Neural progenitor cell (in vitro differentiated cells): ENCODE data around the gene MAST2. TPM values are rescaled to one million over a fixed set of nuclear protein-coding genes. Genes with fewer than 3 reads are reported as not detected.
A peak's percentile ranks its signal among the peaks of the same experiment; 100 is the strongest.
"Not testable (repeated sequence)": the region's sequence is repeated elsewhere in the genome, so short reads cannot be mapped to it uniquely, and the experiment has no call there.

Experiments used
- DNase-seq: peaks from one replicate; pipeline ENCODE4 v3.0.0-alpha.2; 2016; ENCODE audit warnings: low spot score
- H2AFZ ChIP-seq: fragments of 200-600 bp; sonication (generic); replicated peaks from 2 replicates; pipeline ENCODE4 v1.6.1; 2016; ENCODE audit warnings: antibody characterized with exemption
- H3F3A ChIP-seq: fragments of 200-600 bp; sonication (generic); 2 replicates; pipeline ENCODE4 v1.6.1; 2016; ENCODE audit warnings: antibody characterized with exemption, low read depth
- H3K27ac ChIP-seq: fragments of 200-600 bp; sonication (generic); 2 replicates; pipeline ENCODE4 v1.5.1; 2016; ENCODE audit warnings: mild to moderate bottlenecking
- H3K27me3 ChIP-seq: fragments of 200-600 bp; sonication (generic); 2 replicates; pipeline ENCODE4 v1.6.1; 2016; ENCODE audit warnings: mild to moderate bottlenecking, moderate library complexity
- H3K36me3 ChIP-seq: fragments of 200-600 bp; sonication (generic); 2 replicates; pipeline ENCODE4 v1.5.1; 2016
- H3K4me1 ChIP-seq: fragments of 200-600 bp; sonication (generic); 2 replicates; pipeline ENCODE4 v1.6.1; 2016; ENCODE audit warnings: mixed run types
- H3K4me2 ChIP-seq: fragments of 200-600 bp; sonication (generic); 2 replicates; pipeline ENCODE4 v1.6.1; 2016
- H3K4me3 ChIP-seq: fragments of 200-600 bp; sonication (generic); 2 replicates; pipeline ENCODE4 v1.5.1; 2016
- H3K79me2 ChIP-seq: fragments of 200-600 bp; sonication (generic); 2 replicates; pipeline ENCODE4 v1.6.1; 2016; ENCODE audit warnings: low read depth
- H3K9ac ChIP-seq: fragments of 200-600 bp; sonication (generic); 2 replicates; pipeline ENCODE4 v1.6.1; 2016
- H3K9me3 ChIP-seq: fragments of 200-600 bp; sonication (generic); 2 replicates; pipeline ENCODE4 v1.5.1; 2016; ENCODE audit warnings: low read depth
- H4K20me1 ChIP-seq: fragments of 200-600 bp; sonication (generic); 2 replicates; pipeline ENCODE4 v1.6.1; 2016; ENCODE audit warnings: low read depth
- H3K27ac Mint-ChIP-seq: 3 replicates; pipeline ENCODE4 v1.8.0; 2021; ENCODE audit warnings: mixed read lengths
- H3K27me3 Mint-ChIP-seq: 2 replicates; pipeline ENCODE4 v1.8.0; 2022; ENCODE audit warnings: low read depth, mild to moderate bottlenecking, inconsistent platforms, moderate library complexity, mixed read lengths; ENCODE audit not compliant: insufficient read depth
- H3K36me3 Mint-ChIP-seq: 3 replicates; pipeline ENCODE4 v1.8.0; 2021; ENCODE audit warnings: mixed read lengths
- H3K4me1 Mint-ChIP-seq: 3 replicates; pipeline ENCODE4 v1.8.0; 2021; ENCODE audit warnings: mixed read lengths
- H3K4me3 Mint-ChIP-seq: 3 replicates; pipeline ENCODE4 v1.8.0; 2021; ENCODE audit warnings: mild to moderate bottlenecking, moderate library complexity, mixed read lengths
- H3K9me3 Mint-ChIP-seq: 3 replicates; pipeline ENCODE4 v1.8.0; 2020; ENCODE audit warnings: mixed read lengths
- EZH2 ChIP-seq: fragments of 200-600 bp; sonication (generic); IDR thresholded peaks from 2 replicates; pipeline ENCODE4 v1.6.1; 2017; ENCODE audit warnings: antibody characterized with exemption, mild to moderate bottlenecking, moderate library complexity
- EZH2phosphoT487 ChIP-seq: fragments of 200-600 bp; sonication (generic); IDR thresholded peaks from 2 replicates; pipeline ENCODE4 v1.6.1; 2017; ENCODE audit warnings: antibody characterized with exemption
- total RNA-seq: library from RNA; depleted of rRNA; stranded (reverse); fragments of >200 nt; gene quantifications from 2 replicates; pipeline ENCODE4 v1.2.3, GENCODE V29; 2015; ENCODE audit warnings: low replicate concordance
- TF ChIP-seq, protein P1 (sequence below): fragments of 200-600 bp; sonication (generic); IDR thresholded peaks from 2 replicates; pipeline ENCODE4 v1.5.1; 2017; ENCODE audit warnings: antibody characterized with exemption, mild to moderate bottlenecking

Gene MAST2
- total RNA-seq, 1 donor from 2014 or later, result 5.5 TPM

DNA sequence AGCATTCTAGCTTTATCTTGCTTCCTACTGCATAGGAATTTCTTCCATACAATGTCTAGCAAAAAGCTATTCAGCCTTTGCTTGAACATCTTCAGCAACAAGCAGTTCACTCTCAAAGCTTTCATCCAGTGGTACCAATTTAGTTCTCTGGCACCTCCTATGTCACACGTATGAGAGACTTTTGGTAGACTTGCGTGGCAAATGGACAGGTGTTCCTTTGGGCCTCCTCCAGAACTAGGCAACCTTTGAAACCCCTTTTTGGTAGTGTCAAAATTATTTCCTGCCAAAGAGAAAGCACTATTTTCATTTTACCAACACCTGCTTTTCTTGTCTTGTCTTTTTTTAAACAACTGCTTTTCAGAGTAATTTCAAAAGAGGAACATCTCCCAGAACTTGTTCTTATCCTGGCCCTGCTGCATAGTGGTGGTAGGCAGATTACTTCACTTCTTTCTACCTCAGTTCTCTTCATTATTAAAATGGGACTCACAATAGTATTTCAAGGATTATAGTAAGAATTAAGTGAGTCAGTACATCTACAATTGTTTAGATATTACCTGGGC is 122.4 kb downstream of the MAST2 start:
- no peak for DNase-seq
- no peak overlapping the region for H3K27ac Mint-ChIP-seq
- Histone ChIP-seq H3K79me2 (no peaks in the 10 kb centered on the region), H3K4me1 (peaks cover 42% of the 10 kb centered on the region), H3K27me3 (peaks cover 5% of the 10 kb centered on the region), H2AFZ (no peak overlapping the region), H3K9me3 (no peaks in the 10 kb centered on the region), H3F3A (peaks cover 18% of the 10 kb centered on the region), H3K9ac (no peak overlapping the region), H3K27ac (no peak overlapping the region), H4K20me1 (peaks cover 27% of the 10 kb centered on the region), H3K4me2 (peak overlapping the region; percentile 75), H3K36me3 (no peaks in the 10 kb centered on the region), H3K4me3 (peak overlapping the region; percentile 34)
- peaks cover 3% of the 10 kb centered on the region for H3K36me3 Mint-ChIP-seq
- peaks cover 11% of the 10 kb centered on the region for H3K27me3 Mint-ChIP-seq
- H3K4me1 Mint-ChIP-seq, result peaks cover 46% of the 10 kb centered on the region
- H3K9me3 Mint-ChIP-seq, result no peaks in the 10 kb centered on the region
- H3K4me3 Mint-ChIP-seq, result no peak overlapping the region
- TF ChIP-seq EZH2phosphoT487, result no peak
- TF ChIP-seq EZH2, result no peak
- TF ChIP-seq, protein P1, sequence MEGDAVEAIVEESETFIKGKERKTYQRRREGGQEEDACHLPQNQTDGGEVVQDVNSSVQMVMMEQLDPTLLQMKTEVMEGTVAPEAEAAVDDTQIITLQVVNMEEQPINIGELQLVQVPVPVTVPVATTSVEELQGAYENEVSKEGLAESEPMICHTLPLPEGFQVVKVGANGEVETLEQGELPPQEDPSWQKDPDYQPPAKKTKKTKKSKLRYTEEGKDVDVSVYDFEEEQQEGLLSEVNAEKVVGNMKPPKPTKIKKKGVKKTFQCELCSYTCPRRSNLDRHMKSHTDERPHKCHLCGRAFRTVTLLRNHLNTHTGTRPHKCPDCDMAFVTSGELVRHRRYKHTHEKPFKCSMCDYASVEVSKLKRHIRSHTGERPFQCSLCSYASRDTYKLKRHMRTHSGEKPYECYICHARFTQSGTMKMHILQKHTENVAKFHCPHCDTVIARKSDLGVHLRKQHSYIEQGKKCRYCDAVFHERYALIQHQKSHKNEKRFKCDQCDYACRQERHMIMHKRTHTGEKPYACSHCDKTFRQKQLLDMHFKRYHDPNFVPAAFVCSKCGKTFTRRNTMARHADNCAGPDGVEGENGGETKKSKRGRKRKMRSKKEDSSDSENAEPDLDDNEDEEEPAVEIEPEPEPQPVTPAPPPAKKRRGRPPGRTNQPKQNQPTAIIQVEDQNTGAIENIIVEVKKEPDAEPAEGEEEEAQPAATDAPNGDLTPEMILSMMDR, result no peak

DNA sequence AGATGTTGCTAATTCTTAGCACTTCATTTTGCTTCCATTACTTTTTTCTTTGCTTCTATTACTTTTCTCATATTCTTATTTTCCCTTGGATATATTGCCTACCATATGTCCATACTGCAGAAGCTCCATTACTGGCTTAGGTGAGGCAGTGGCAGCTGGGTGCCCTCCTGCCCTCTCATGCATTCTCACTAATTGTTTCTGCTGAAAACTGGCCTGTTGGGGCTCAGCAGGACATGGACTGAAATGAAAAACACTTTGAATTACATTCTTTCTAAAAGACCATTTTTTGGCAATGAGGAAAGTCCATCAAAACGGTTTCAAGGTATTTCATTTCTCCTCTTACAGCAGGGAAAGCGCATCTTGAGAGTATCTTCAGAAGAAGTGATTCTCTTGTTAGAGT is 122.9 kb downstream of the MAST2 start:
- no peak overlapping the region for H3K27ac Mint-ChIP-seq
- Histone ChIP-seq H3K4me1 (peaks cover 42% of the 10 kb centered on the region), H3K27me3 (peaks cover 5% of the 10 kb centered on the region), H3K36me3 (no peaks in the 10 kb centered on the region), H3K79me2 (no peaks in the 10 kb centered on the region), H3F3A (peaks cover 18% of the 10 kb centered on the region), H3K9me3 (no peaks in the 10 kb centered on the region), H3K27ac (no peak overlapping the region), H3K4me3 (peak overlapping the region; percentile 34), H2AFZ (no peak overlapping the region), H4K20me1 (peaks cover 27% of the 10 kb centered on the region), H3K4me2 (peak overlapping the region; percentile 75), H3K9ac (no peak overlapping the region)
- peak; percentile 15 for DNase-seq
- peaks cover 46% of the 10 kb centered on the region for H3K4me1 Mint-ChIP-seq
- H3K27me3 Mint-ChIP-seq, result peaks cover 11% of the 10 kb centered on the region
- H3K9me3 Mint-ChIP-seq, result no peaks in the 10 kb centered on the region
- TF ChIP-seq, protein P1, result no peak
- no peak for TF ChIP-seq EZH2phosphoT487
- H3K36me3 Mint-ChIP-seq, result peaks cover 3% of the 10 kb centered on the region
- H3K4me3 Mint-ChIP-seq, result peak overlapping the region; percentile 73

DNA sequence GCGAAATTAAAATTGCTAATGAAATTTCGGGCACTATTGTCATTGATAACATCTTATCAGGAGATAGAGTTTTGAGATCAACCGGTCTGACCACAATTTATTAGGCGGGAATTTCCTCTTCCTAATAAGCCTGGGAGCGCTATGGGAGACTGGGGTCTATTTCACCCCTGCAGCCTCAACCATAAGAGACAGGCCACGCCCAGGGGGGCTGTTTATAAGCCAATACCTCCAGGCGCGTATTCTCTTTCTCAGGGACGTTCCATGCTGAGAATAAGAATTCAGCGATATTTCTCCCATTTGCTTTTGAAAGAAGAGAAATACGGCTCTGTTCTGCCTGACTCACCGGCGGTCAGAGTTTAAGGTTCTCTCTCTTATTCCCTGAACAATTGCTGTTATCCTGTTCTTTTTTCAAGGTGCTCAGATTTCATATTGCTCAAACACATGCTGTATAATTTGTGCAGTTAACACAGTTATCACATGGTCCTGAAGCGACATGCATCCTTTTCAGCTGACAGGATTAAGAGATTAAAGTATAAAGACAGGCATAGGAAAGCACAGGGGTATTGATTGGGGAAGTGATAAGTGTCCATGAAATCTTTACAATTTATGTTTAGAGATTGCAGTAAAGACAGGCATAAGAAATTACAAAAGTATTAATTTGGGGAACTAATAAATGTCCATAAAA is 124.0 kb downstream of the MAST2 start:
- H3K27ac Mint-ChIP-seq, H3K9me3 Mint-ChIP-seq, H3K36me3 ChIP-seq, H3K36me3 Mint-ChIP-seq, H3K9me3 ChIP-seq, H3K79me2 ChIP-seq, H3K27ac ChIP-seq, H2AFZ ChIP-seq, H3K9ac ChIP-seq, H3K27me3 ChIP-seq: not testable (repeated sequence)
- peak overlapping the region; percentile 73 for H3K4me3 Mint-ChIP-seq
- H3K4me2 ChIP-seq, result peak overlapping the region; percentile 75
- peaks cover 27% of the 10 kb centered on the region for H4K20me1 ChIP-seq
- H3F3A ChIP-seq, result peaks cover 18% of the 10 kb centered on the region
- peak overlapping the region; percentile 25 for H3K4me3 ChIP-seq
- peaks cover 11% of the 10 kb centered on the region for H3K27me3 Mint-ChIP-seq
- DNase-seq, result peak; percentile 10
- peaks cover 42% of the 10 kb centered on the region for H3K4me1 ChIP-seq
- peaks cover 46% of the 10 kb centered on the region for H3K4me1 Mint-ChIP-seq
